ENCODE results near the gene AP3B1.
A peak's percentile ranks its signal among the peaks of the same experiment; 100 is the strongest.

Gene AP3B1

DNA sequence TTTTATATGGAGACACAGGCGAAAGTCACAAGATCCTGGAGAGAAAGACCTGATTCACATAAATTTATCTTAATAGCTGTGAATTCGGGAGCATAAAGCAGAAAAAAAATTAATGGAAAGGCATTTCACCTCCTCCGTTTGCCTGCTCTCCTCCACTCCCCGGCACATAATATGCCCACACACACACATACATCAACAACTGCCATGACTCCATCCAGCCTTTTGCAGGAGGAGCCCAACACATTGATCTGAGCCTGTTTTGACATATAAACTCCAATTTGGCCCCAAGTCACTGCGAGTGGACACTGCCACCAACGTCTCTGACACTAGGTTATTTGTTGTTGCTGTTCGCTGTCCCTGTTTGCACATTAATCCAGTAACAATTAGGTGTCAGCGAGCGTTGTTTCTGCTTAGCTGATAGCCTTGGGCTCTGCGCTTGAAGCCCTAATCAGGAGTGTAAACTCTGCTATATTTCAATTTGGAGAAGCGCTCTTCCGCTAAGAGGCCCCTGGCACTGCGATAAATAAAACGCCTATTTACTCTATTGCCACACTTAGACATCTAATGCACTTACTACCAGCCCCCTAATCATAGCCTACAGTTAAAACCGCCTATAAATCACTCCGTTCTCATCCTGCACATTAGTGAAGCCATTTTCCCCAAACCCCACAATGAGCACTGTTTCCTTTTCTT lies 322.6 kb downstream of the AP3B1 start:
- DNase-seq (ENCODE audit: low read depth), result no peak

- DNase-seq (ENCODE audit: low read depth), result peak; percentile 51
Observed at GRCh38 chr5:77970891-77971290, 323.6 kb downstream of the AP3B1 start.

GRCh38 chr5:77963795-77964194 lies 330.7 kb downstream of the AP3B1 start:
- DNase-seq (ENCODE audit: low read depth), result no peak

DNA sequence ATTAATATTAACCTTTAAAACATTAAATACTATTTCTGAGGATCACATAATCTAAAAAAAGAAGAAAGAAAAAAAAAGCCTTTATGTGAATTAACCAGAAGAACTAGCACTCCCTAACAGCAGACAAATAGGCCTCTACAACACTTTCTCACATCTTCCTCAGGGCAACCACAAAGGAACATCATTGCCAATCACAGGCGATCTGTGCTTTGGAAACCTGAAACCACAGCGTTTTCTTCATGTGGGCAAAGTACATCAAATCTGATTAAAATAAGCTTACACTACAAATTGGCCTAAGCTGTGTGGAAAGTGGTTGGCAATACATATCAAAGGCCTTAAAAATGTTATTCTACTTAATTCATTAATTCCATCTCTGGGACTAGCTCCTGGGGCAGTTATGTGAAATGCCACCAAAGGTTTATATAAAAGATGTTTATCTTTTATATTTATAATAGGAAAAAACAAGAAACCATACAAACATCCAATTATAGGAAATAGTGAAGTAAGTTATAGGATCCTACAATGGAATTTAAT lies 333.6 kb downstream of the AP3B1 start:
- no peak for DNase-seq (ENCODE audit: low read depth)

DNA sequence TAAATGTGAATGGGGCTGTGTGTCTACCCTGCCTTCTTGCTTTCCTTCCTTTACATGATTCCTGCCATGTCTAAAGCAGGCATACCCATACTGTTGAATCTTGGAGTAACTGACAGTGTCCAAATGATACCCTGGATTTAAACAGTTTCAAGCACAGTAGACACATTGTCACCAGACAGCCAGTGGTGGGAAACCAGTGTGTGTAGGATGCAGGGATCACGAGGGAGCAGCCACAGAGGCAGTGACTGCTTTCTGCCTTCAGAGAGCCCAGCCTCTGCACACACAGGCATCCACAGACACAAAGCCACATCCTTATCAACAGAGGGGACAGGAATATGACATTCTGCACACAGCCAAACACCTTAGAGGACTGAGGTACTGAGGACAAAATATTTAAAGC lies 334.2 kb downstream of the AP3B1 start:
- no peak for DNase-seq (ENCODE audit: low read depth)

GRCh38 chr5:77958642-77959330 lies 335.7 kb downstream of the AP3B1 start:
- no peak for DNase-seq (ENCODE audit: low read depth)

DNA sequence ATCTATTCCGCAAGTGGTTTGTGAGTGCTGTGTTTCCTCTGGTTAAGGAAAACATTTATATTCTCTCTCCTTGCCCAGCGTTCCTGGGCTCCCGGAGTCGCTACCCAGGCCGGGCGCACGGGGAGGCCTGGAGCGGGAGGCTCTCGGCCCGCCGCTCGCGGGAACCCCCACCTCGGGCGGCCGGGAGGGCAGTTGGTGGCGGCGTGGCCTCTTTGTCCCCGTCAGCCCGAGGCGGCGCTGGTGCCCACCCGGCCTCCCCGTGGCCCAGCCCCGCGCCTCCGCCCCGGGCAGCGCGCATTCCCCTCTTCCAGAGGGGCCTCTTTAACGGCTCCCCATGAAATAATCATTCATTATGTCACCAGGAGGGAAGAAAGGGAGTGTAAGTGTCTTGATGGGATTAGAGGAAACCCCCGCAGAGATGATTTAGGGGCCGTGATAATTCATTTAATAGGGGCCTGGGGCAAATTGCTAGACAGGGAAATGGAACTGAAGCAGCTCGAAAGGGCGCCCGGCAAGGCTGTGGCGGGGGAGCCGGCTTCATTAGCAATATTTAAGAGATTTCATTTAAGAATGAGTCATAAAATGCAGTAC lies 336.5 kb downstream of the AP3B1 start:
- no peak for DNase-seq (ENCODE audit: low read depth)

- no peak for DNase-seq (ENCODE audit: low read depth)
Observed at GRCh38 chr5:77957516-77957915, 337.0 kb downstream of the AP3B1 start.

DNA sequence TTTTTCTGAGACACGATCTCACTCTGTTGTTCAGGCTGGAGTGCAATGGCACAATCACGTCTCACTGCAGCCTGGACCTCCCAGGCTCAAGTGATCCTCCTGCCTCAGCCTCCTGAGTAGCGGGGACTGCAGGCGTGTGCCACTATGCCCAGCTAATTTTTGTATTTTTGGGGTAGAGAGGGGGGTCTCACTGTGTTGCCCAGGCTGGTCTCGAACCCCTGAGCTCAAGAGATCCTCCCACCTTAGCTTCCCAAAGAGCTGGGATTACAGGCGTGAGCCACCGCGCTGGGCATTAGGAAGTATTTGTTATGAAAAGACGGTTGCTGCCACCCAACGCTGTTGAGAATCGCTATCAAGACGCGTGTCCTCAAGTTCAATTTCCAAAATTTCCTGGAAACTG lies 337.4 kb downstream of the AP3B1 start:
- no peak for DNase-seq (ENCODE audit: low read depth)

GRCh38 chr5:77955577-77955976 lies 338.9 kb downstream of the AP3B1 start:
- no peak for DNase-seq (ENCODE audit: low read depth)

GRCh38 chr5:77953374-77953773 lies 341.1 kb downstream of the AP3B1 start:
- no peak for DNase-seq (ENCODE audit: low read depth)

DNA sequence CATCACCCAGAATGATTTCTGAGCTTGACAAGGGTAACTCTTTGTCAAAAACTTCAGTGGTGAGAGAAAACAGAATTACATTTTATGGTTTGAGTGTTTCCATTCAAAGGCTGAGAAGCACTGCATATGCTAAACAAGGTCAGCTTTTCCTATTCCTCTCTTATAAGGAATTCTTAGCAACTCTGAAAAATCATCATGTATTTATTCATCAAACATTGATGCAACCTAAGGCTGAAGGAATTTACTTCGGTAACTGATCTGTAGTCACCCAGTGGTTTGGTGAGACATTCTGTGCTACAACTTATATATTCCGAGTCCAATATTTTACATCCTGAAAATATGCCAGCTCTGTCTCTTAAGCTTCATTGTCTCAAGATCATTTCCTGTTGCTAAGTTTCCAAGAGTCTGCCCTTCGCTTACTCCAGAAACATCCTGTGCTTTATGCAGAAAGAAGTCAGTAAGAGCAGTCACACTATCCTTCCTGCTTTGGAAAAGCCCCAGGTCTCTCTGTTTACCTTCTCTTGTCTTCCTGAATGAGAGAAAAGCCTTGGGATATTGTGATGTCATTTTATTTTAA lies 341.8 kb downstream of the AP3B1 start:
- no peak for DNase-seq (ENCODE audit: low read depth)
